ENCODE measurements around the gene NIPBL. TPM values are rescaled to one million over a fixed set of nuclear protein-coding genes. Genes with fewer than 3 reads are reported as not detected.

Gene NIPBL
- total and polyA plus RNA-seq, 10 of the 15 experiments (the other 5 are each of a cell fraction or from before 2014, with no cell fraction given) = 10.4 to 50.4 (median 20.2) TPM

DNA sequence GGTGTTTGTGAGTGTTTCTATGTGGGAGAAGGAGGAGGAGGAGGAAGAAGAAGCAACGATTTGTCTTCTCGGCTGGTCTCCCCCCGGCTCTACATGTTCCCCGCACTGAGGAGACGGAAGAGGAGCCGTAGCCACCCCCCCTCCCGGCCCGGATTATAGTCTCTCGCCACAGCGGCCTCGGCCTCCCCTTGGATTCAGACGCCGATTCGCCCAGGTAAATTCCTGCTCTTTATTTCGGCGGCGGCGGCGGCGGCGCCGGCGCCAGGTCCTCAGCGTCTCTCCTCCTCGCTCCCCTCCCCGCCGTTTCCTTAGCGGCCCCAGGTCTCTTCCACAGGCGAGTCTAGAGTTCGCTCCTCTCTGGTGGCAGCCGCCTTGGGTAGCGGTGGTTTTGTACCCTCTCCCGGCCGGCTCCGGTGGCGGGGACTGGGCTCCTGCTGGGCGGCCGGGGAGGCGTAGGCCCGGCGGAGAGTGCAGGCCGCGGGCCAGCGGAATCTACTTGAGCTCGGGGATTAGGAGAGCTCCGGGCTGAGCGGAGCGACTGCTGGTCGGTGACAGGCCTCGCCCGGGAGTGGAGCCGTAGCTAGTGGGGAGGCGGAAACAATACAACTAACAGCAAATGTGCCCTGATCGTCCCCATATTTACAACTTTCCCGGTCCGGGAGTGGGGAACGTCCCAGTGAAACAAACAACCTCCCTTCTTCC lies 547 bp downstream of the NIPBL start (continued):
- TF ChIP-seq SIN3A (IDR thresholded peaks at IDR 0.05; ENCODE audit: low read depth, low read length) (peak; percentile 78), RBBP5 (conservative IDR thresholded peaks at IDR 0.05) (0 out of 2 replicates have a peak, but pooled peaks have one; percentile 55), NR2C2 (IDR thresholded peaks at IDR 0.05; ENCODE audit: borderline replicate concordance, control insufficient read depth, insufficient read length, low read depth) (no peak), NFIC (IDR thresholded peaks at IDR 0.05; ENCODE audit: low read depth, low read length) (no peak), IKZF1 (conservative IDR thresholded peaks at IDR 0.05) (peak; percentile 63), JUNB (IDR thresholded peaks at IDR 0.05) (no peak), MYC (IDR thresholded peaks at IDR 0.05; ENCODE audit: insufficient read depth, insufficient read length, insufficient replicate concordance, low read length, severe bottlenecking) (no peak), GABPA (IDR thresholded peaks at IDR 0.05; ENCODE audit: low read depth) (no peak), MTA3 (IDR thresholded peaks at IDR 0.05; ENCODE audit: borderline replicate concordance, low read length) (0 out of 2 replicates have a peak, but pooled peaks have one; percentile 56), LARP7 (IDR thresholded peaks at IDR 0.05) (peak; percentile 73; the same call in 1 of the 2 replicates), HDAC2 (IDR thresholded peaks at IDR 0.05) (no peak), TAF1 (IDR thresholded peaks at IDR 0.05; ENCODE audit: borderline replicate concordance, low read depth, low read length) (0 out of 2 replicates have a peak, but pooled peaks have one; percentile 48)
- TF ChIP-seq, protein P1, sequence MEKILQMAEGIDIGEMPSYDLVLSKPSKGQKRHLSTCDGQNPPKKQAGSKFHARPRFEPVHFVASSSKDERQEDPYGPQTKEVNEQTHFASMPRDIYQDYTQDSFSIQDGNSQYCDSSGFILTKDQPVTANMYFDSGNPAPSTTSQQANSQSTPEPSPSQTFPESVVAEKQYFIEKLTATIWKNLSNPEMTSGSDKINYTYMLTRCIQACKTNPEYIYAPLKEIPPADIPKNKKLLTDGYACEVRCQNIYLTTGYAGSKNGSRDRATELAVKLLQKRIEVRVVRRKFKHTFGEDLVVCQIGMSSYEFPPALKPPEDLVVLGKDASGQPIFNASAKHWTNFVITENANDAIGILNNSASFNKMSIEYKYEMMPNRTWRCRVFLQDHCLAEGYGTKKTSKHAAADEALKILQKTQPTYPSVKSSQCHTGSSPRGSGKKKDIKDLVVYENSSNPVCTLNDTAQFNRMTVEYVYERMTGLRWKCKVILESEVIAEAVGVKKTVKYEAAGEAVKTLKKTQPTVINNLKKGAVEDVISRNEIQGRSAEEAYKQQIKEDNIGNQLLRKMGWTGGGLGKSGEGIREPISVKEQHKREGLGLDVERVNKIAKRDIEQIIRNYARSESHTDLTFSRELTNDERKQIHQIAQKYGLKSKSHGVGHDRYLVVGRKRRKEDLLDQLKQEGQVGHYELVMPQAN (conservative IDR thresholded peaks at IDR 0.05) = peak; percentile 51
- TF ChIP-seq, protein P2, sequence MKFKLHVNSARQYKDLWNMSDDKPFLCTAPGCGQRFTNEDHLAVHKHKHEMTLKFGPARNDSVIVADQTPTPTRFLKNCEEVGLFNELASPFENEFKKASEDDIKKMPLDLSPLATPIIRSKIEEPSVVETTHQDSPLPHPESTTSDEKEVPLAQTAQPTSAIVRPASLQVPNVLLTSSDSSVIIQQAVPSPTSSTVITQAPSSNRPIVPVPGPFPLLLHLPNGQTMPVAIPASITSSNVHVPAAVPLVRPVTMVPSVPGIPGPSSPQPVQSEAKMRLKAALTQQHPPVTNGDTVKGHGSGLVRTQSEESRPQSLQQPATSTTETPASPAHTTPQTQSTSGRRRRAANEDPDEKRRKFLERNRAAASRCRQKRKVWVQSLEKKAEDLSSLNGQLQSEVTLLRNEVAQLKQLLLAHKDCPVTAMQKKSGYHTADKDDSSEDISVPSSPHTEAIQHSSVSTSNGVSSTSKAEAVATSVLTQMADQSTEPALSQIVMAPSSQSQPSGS (IDR thresholded peaks at IDR 0.05; ENCODE audit: low read length) = peak; percentile 25; the same call in 1 of the 2 replicates
- TF ChIP-seq, protein P3, sequence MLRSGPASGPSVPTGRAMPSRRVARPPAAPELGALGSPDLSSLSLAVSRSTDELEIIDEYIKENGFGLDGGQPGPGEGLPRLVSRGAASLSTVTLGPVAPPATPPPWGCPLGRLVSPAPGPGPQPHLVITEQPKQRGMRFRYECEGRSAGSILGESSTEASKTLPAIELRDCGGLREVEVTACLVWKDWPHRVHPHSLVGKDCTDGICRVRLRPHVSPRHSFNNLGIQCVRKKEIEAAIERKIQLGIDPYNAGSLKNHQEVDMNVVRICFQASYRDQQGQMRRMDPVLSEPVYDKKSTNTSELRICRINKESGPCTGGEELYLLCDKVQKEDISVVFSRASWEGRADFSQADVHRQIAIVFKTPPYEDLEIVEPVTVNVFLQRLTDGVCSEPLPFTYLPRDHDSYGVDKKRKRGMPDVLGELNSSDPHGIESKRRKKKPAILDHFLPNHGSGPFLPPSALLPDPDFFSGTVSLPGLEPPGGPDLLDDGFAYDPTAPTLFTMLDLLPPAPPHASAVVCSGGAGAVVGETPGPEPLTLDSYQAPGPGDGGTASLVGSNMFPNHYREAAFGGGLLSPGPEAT (IDR thresholded peaks at IDR 0.05; ENCODE audit: low read depth) = peak; percentile 26; the same call in 1 of the 2 replicates
- TF ChIP-seq, protein P4, sequence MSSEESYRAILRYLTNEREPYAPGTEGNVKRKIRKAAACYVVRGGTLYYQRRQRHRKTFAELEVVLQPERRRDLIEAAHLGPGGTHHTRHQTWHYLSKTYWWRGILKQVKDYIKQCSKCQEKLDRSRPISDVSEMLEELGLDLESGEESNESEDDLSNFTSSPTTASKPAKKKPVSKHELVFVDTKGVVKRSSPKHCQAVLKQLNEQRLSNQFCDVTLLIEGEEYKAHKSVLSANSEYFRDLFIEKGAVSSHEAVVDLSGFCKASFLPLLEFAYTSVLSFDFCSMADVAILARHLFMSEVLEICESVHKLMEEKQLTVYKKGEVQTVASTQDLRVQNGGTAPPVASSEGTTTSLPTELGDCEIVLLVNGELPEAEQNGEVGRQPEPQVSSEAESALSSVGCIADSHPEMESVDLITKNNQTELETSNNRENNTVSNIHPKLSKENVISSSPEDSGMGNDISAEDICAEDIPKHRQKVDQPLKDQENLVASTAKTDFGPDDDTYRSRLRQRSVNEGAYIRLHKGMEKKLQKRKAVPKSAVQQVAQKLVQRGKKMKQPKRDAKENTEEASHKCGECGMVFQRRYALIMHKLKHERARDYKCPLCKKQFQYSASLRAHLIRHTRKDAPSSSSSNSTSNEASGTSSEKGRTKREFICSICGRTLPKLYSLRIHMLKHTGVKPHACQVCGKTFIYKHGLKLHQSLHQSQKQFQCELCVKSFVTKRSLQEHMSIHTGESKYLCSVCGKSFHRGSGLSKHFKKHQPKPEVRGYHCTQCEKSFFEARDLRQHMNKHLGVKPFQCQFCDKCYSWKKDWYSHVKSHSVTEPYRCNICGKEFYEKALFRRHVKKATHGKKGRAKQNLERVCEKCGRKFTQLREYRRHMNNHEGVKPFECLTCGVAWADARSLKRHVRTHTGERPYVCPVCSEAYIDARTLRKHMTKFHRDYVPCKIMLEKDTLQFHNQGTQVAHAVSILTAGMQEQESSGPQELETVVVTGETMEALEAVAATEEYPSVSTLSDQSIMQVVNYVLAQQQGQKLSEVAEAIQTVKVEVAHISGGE (CRISPR knock-in tag; IDR thresholded peaks at IDR 0.05) = no peak
- TF ChIP-seq, protein P5, sequence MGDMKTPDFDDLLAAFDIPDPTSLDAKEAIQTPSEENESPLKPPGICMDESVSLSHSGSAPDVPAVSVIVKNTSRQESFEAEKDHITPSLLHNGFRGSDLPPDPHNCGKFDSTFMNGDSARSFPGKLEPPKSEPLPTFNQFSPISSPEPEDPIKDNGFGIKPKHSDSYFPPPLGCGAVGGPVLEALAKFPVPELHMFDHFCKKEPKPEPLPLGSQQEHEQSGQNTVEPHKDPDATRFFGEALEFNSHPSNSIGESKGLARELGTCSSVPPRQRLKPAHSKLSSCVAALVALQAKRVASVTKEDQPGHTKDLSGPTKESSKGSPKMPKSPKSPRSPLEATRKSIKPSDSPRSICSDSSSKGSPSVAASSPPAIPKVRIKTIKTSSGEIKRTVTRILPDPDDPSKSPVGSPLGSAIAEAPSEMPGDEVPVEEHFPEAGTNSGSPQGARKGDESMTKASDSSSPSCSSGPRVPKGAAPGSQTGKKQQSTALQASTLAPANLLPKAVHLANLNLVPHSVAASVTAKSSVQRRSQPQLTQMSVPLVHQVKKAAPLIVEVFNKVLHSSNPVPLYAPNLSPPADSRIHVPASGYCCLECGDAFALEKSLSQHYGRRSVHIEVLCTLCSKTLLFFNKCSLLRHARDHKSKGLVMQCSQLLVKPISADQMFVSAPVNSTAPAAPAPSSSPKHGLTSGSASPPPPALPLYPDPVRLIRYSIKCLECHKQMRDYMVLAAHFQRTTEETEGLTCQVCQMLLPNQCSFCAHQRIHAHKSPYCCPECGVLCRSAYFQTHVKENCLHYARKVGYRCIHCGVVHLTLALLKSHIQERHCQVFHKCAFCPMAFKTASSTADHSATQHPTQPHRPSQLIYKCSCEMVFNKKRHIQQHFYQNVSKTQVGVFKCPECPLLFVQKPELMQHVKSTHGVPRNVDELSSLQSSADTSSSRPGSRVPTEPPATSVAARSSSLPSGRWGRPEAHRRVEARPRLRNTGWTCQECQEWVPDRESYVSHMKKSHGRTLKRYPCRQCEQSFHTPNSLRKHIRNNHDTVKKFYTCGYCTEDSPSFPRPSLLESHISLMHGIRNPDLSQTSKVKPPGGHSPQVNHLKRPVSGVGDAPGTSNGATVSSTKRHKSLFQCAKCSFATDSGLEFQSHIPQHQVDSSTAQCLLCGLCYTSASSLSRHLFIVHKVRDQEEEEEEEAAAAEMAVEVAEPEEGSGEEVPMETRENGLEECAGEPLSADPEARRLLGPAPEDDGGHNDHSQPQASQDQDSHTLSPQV (IDR thresholded peaks at IDR 0.05) = no peak
